WTC11 (cell line): ENCODE measurements around the gene RPTN. TPM values are rescaled to one million over a fixed set of nuclear protein-coding genes. Genes with fewer than 3 reads are reported as not detected.
"Not testable (repeated sequence)": the region's sequence is repeated elsewhere in the genome, so short reads cannot be mapped to it uniquely, and the experiment has no call there.

ENCODE experiments used
- ATAC-seq: fragments of 200-7000 bp; cut with Tn5 transposase; 2 replicates; pipeline ENCODE4 v1.10.0; 2021; ENCODE audit warnings: mild to moderate bottlenecking, moderate library complexity
- CTCF ChIA-PET: fragments of 300-600 bp; sonication (Branson Sonifier 250); formaldehyde crosslinking; loops from one replicate; lab custom pipeline; 2021; ENCODE audit warnings: antibody characterized with exemption; lab: Charles Lee
- POLR2A ChIA-PET: fragments of 350-600 bp; sonication (Branson Sonifier 250); formaldehyde crosslinking; loops from one replicate; lab custom pipeline; 2021; ENCODE audit warnings: antibody characterized with exemption; lab: Charles Lee
- DNase-seq: peaks from one replicate; pipeline ENCODE4 v3.0.0; 2021; ENCODE audit warnings: low spot score
- H3K27ac Mint-ChIP-seq: 2 replicates; pipeline ENCODE4 v1.8.0; 2021; ENCODE audit warnings: mixed read lengths
- H3K27me3 Mint-ChIP-seq: 2 replicates; pipeline ENCODE4 v1.8.0; 2021; ENCODE audit warnings: low read depth, mild to moderate bottlenecking, moderate library complexity, mixed read lengths
- H3K36me3 Mint-ChIP-seq: 2 replicates; pipeline ENCODE4 v1.8.0; 2021; ENCODE audit warnings: mixed read lengths
- H3K4me1 Mint-ChIP-seq: 2 replicates; pipeline ENCODE4 v1.8.0; 2022; ENCODE audit warnings: mixed read lengths
- H3K4me3 Mint-ChIP-seq: 2 replicates; pipeline ENCODE4 v1.8.0; 2021; ENCODE audit warnings: mild to moderate bottlenecking, moderate library complexity, mixed read lengths
- H3K9me3 Mint-ChIP-seq: 2 replicates; pipeline ENCODE4 v1.8.0; 2021; ENCODE audit warnings: mixed read lengths
- ARID4B ChIP-seq: sonication (generic); formaldehyde crosslinking; IDR thresholded peaks from 2 replicates; pipeline ENCODE4 v1.8.0; 2023; ENCODE audit warnings: missing genetic modification reagents, mild to moderate bottlenecking, borderline replicate concordance
- CREM ChIP-seq: sonication (generic); formaldehyde crosslinking; IDR thresholded peaks from 2 replicates; pipeline ENCODE4 v1.8.1; 2022; ENCODE audit warnings: mild to moderate bottlenecking, missing genetic modification reagents, moderate library complexity
- ELF4 ChIP-seq: sonication (generic); formaldehyde crosslinking; IDR thresholded peaks from 2 replicates; pipeline ENCODE4 v1.8.1; 2022; ENCODE audit warnings: low read depth, mild to moderate bottlenecking, moderate library complexity, missing genetic modification reagents
- ETV6 ChIP-seq: sonication (generic); formaldehyde crosslinking; IDR thresholded peaks from 2 replicates; pipeline ENCODE4 v1.8.1; 2022; ENCODE audit warnings: mild to moderate bottlenecking, missing genetic modification reagents
- FOXP4 ChIP-seq: sonication (generic); formaldehyde crosslinking; IDR thresholded peaks from 2 replicates; pipeline ENCODE4 v1.8.0; 2022; ENCODE audit warnings: mild to moderate bottlenecking, missing genetic modification reagents
- HMGA2 ChIP-seq: fragments of 250-450 bp; sonication (Bioruptor Pico); IDR thresholded peaks from 2 replicates; pipeline ENCODE4 v1.4.0; 2021; ENCODE audit warnings: mild to moderate bottlenecking, moderate library complexity
- JAZF1 ChIP-seq: fragments of 250-450 bp; sonication (Bioruptor Pico); IDR thresholded peaks from 2 replicates; pipeline ENCODE4 v1.9.0; 2021; ENCODE audit warnings: moderate library complexity, mild to moderate bottlenecking, inconsistent platforms
- MYBL2 ChIP-seq: sonication (generic); formaldehyde crosslinking; IDR thresholded peaks from 2 replicates; pipeline ENCODE4 v1.8.1; 2023; ENCODE audit warnings: mild to moderate bottlenecking, moderate library complexity, missing genetic modification reagents
- NFATC4 ChIP-seq: fragments of 250-450 bp; sonication (Bioruptor Pico); IDR thresholded peaks from 2 replicates; pipeline ENCODE4 v1.9.0; 2021; ENCODE audit warnings: mild to moderate bottlenecking
- NFYB ChIP-seq: sonication (generic); formaldehyde crosslinking; conservative IDR thresholded peaks from 2 replicates; pipeline ENCODE4 v1.8.0; 2022; ENCODE audit warnings: low read depth, missing genetic modification reagents
- TEAD4 ChIP-seq: sonication (generic); formaldehyde crosslinking; IDR thresholded peaks from 2 replicates; pipeline ENCODE4 v1.8.0; 2022; ENCODE audit warnings: mild to moderate bottlenecking, missing genetic modification reagents
- TP53 ChIP-seq: sonication (generic); formaldehyde crosslinking; IDR thresholded peaks from 2 replicates; pipeline ENCODE4 v1.8.1; 2023; ENCODE audit warnings: mild to moderate bottlenecking, missing genetic modification reagents
- ZBTB21 ChIP-seq: sonication (generic); formaldehyde crosslinking; IDR thresholded peaks from 2 replicates; pipeline ENCODE4 v1.8.1; 2023; ENCODE audit warnings: mild to moderate bottlenecking, missing genetic modification reagents, borderline replicate concordance
- ZMAT4 ChIP-seq: fragments of 250-450 bp; sonication (Bioruptor Pico); IDR thresholded peaks from 2 replicates; pipeline ENCODE4 v1.9.0; 2021; ENCODE audit warnings: mild to moderate bottlenecking
- ZNF281 ChIP-seq: sonication (generic); formaldehyde crosslinking; IDR thresholded peaks from 2 replicates; pipeline ENCODE4 v1.8.0; 2023; ENCODE audit warnings: mild to moderate bottlenecking, missing genetic modification reagents
- total RNA-seq: library from RNA; stranded (reverse); gene quantifications from 3 replicates; pipeline ENCODE4 v1.2.3, GENCODE V29; 2021
- TF ChIP-seq, protein P1 (sequence below): sonication (generic); formaldehyde crosslinking; IDR thresholded peaks from 2 replicates; pipeline ENCODE4 v1.8.0; 2022; ENCODE audit warnings: missing genetic modification reagents

The RPTN gene
- total RNA-seq, 1 experiment from 2014 or later = not detected

DNA sequence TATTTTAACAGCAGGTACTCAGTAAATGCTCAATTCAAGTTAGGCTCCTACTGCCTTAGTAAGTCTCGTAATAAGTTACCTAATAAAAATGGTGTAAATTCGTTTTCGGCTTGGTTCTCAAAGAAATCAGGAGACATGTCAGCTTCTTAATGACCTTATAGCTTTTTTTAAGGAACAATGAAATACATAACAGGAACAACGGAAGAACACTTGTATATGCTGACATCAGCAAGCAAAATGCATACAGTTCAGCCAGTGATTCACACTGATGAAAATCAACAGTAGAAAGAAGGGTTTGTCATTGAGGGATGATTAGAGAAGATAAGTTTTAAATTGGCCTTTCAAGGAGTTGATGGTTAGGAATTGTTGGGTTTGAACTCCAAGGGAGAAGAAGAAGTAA is 13.3 kb downstream of the RPTN start (continued):
- TF ChIP-seq ELF4 = no peak
- TF ChIP-seq, protein P1, sequence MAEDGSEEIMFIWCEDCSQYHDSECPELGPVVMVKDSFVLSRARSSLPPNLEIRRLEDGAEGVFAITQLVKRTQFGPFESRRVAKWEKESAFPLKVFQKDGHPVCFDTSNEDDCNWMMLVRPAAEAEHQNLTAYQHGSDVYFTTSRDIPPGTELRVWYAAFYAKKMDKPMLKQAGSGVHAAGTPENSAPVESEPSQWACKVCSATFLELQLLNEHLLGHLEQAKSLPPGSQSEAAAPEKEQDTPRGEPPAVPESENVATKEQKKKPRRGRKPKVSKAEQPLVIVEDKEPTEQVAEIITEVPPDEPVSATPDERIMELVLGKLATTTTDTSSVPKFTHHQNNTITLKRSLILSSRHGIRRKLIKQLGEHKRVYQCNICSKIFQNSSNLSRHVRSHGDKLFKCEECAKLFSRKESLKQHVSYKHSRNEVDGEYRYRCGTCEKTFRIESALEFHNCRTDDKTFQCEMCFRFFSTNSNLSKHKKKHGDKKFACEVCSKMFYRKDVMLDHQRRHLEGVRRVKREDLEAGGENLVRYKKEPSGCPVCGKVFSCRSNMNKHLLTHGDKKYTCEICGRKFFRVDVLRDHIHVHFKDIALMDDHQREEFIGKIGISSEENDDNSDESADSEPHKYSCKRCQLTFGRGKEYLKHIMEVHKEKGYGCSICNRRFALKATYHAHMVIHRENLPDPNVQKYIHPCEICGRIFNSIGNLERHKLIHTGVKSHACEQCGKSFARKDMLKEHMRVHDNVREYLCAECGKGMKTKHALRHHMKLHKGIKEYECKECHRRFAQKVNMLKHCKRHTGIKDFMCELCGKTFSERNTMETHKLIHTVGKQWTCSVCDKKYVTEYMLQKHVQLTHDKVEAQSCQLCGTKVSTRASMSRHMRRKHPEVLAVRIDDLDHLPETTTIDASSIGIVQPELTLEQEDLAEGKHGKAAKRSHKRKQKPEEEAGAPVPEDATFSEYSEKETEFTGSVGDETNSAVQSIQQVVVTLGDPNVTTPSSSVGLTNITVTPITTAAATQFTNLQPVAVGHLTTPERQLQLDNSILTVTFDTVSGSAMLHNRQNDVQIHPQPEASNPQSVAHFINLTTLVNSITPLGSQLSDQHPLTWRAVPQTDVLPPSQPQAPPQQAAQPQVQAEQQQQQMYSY (CRISPR knock-in tag) = no peak
- TF ChIP-seq TEAD4 (CRISPR knock-in tag) = no peak
- no peak for TF ChIP-seq TP53
- no peak for TF ChIP-seq ZMAT4 (CRISPR knock-in tag)
- no peak for TF ChIP-seq HMGA2 (CRISPR knock-in tag)
- TF ChIP-seq NFYB (CRISPR knock-in tag) = no peak
- TF ChIP-seq ZBTB21 = no peak

DNA sequence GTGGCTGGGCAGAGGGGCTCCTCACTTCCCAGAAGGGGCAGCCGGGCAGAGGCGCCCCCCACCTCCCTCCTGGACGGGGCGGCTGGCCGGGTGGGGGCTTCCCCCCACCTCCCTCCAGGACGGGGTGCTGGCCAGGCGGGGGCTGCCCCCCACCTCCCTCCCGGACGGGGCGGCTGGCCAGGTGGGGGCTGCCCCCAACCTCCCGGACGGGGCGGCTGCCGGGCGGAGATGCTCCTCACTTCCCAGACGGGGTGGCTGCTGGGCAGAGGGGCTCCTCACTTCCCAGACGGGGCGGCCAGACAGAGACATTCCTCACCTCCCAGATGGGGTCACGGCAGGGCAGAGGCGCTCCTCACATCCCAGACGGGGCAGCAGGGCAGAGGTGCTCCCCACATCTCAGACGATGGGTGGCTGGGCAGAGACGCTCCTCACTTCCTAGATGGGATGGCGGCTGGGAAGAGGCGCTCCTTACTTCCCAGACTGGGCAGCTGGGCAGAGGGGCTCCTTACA is 14.3 kb downstream of the RPTN start:
- peaks cover 24% of the 10 kb centered on the region for H3K27me3 Mint-ChIP-seq
- POLR2A ChIA-PET, ATAC-seq, DNase-seq, H3K4me3 Mint-ChIP-seq, H3K4me1 Mint-ChIP-seq, H3K27ac Mint-ChIP-seq, CTCF ChIA-PET: not testable (repeated sequence)
- H3K36me3 Mint-ChIP-seq = peaks cover 33% of the 10 kb centered on the region
- H3K9me3 Mint-ChIP-seq = peaks cover 60% of the 10 kb centered on the region

DNA sequence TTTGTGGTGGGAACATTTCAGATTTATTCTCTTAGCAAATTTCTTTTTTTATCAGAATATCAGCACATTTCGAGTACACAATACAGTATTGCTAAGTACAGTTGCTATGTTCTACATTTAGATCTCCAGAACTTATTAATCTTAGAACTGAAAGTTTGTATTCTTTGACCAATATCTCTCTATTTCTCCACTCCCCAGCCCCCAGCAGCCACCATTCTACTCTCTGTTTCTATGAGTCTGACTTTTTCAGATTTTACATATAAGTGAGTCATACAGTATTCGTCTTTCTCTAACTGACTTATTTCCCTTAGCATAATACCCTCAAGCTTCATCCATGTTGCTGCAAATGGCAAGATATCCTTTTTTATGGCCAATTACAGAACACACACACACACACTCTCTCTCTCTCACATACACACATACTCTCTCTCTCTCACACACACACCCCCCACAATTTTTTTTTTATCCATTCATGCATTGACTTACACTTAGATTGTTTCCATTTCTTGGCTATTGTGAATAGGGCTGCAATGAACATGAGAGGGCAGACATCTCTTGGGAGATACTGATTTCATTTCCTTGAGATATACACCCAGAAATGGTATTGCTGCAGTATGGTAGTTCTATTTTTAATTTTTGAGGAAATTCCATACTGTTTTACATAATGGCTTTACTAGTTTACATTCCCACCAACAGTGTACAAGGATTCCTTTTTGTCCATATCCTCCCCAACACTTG is 15.7 kb downstream of the RPTN start:
- H3K27ac Mint-ChIP-seq = no peak overlapping the region
- no peaks in the 10 kb centered on the region for H3K4me1 Mint-ChIP-seq
- no peak for ATAC-seq
- peaks cover 21% of the 10 kb centered on the region for H3K27me3 Mint-ChIP-seq
- TF ChIP-seq JAZF1 (CRISPR knock-in tag) = no peak
- no peak for TF ChIP-seq FOXP4 (CRISPR knock-in tag)
- no peak for TF ChIP-seq ARID4B (CRISPR knock-in tag)
- no peak for TF ChIP-seq MYBL2
- TF ChIP-seq ZBTB21 = no peak
- no peak for TF ChIP-seq CREM (CRISPR knock-in tag)
- TF ChIP-seq ZNF281 (CRISPR knock-in tag) = no peak
- no peak for TF ChIP-seq ETV6
- TF ChIP-seq NFATC4 (CRISPR knock-in tag) = no peak
- peaks cover 22% of the 10 kb centered on the region for H3K36me3 Mint-ChIP-seq
- ChIA-PET POLR2A (no interaction called here), CTCF (no interaction called here)
- peaks cover 58% of the 10 kb centered on the region for H3K9me3 Mint-ChIP-seq
- H3K4me3 Mint-ChIP-seq = no peak overlapping the region
- DNase-seq = no peak
